Stomach (tissue), 4 donors: ENCODE data around the gene LUZP2.

Experiments used
- CTCF ChIP-seq, 7 experiments: fragments of 450-650 bp in 4 of 7; fragments of 200-600 bp in 3 of 7; sonication (generic) in 3 of 7; IDR thresholded peaks; one replicate each; pipeline ENCODE4 v1.5.1; 2016 to 2019; ENCODE audit warnings: antibody characterized with exemption in 7 of 7, control low read depth in 2 of 7, mild to moderate bottlenecking in 1 of 7
- EP300 ChIP-seq: sonication (generic); formaldehyde crosslinking; IDR thresholded peaks from one replicate; pipeline ENCODE4 v1.6.1; 2017; ENCODE audit warnings: antibody characterized with exemption
- POLR2A ChIP-seq, 4 donors: fragments of 450-650 bp; IDR thresholded peaks; one replicate each; pipeline ENCODE4 v1.6.1; 2016; ENCODE audit warnings: antibody characterized with exemption in 4 of 4, control low read depth in 2 of 4, mild to moderate bottlenecking in 1 of 4, moderate library complexity in 1 of 4

- TF ChIP-seq CTCF (IDR thresholded peaks at IDR 0.05) (no peak), POLR2A (IDR thresholded peaks at IDR 0.05) (no peak), EP300 (no peak)
Measured at GRCh38 chr11:24598641-24599040, 101.8 kb downstream of the LUZP2 start.
